Inflammatory macrophage treated with lipopolysaccharide for 1 hour (primary cell): Measurements from ENCODE around the gene SCAMP5.
A peak's percentile ranks its signal among the peaks of the same experiment; 100 is the strongest.

ENCODE experiments used
- DNase-seq, 2 donors: peaks; one replicate each; pipeline ENCODE4 v3.0.0-alpha.2; 2020 to 2022

The SCAMP5 gene

DNA sequence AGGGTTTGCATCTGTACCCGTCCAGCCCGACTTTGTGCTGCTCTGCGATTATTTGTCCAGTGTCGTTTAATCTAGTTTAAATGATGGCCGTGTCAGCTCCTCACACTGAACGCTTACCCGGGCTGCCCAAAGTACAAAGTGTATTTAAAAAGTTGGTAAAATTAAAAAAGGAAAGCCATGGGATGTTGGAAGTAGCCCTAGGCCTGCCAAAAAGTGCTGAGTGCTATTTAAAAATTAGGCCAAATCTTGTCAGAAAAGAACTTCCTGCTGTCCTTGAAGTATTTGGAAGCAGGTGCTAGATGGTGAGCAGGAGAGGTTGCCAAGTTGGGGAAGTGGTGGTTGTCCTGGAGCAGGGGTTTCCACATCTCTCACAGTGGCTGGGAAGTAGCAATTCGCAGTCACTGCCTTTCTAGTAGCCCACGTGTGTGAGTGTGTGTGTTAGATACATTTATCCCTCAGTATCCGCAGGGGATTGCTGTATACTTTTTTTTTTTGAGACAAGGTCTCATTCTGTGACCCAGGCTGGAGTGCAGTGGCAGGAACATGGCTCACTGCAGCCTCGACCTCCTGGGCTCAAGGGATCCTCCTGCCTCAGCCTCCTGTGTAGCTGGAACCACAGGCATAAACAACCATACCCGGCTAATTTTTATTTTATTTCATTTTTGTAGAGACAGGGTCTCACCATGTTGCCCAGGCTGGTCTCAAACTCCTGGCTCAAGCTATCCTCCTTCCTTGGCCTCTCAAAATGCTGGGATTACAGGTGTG lies 28.7 kb downstream of the SCAMP5 start:
- peak; percentile 59 to 76 for DNase-seq

DNA sequence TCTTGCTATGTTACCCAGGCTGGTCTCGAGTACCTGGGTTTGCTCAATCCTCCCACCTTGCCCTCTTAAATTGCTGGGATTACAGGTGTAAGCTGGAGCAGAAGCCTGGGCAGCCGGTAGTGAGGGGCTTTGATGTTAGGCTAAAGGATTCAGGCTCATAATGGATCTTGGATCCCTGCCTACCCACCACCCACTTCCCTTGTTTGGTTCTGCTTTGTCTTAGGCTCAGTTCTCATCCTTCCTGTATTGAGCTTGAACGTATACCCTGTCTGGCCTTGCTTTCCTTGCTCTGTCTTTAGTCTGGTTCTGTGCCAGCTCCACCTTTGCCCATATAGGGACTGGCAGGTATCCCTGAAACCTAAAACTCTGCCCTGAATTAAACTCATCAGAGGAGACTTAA lies 29.7 kb downstream of the SCAMP5 start:
- peak; percentile 41 to 48 for DNase-seq

DNA sequence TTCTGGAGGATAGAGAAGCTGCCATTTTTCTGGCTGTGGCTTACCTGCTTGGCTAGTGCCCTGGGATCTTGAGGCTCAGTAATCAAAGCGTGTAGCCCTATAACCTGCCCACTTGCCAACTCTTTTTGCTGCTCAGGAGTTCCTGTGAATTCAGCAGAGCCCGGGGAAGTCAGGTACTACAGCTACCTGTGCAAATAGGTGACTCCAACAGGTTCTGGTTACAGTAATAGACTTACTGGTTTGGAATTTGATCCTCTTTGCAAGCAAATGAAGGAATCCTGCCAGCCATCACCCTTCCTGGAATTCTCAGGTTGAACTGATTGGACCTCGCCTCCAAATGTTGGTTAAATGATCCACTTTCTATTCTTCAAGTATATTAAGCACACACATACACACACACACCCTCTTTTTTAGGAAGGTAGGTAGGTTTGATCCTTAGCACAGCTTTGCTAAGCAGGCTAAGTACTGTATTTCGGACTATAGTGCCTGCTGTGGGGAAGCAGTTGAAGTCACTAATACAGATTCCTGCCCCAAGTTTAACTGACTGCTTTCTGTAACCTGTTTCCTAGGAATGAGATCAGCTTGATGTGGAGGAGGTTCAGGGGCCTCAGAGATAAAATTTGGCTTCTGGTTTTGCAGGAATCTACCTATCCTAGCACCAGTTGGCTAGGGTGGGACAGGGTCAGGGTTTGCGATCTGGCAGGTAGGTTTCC lies 30.3 kb downstream of the SCAMP5 start:
- no peak for DNase-seq

DNA sequence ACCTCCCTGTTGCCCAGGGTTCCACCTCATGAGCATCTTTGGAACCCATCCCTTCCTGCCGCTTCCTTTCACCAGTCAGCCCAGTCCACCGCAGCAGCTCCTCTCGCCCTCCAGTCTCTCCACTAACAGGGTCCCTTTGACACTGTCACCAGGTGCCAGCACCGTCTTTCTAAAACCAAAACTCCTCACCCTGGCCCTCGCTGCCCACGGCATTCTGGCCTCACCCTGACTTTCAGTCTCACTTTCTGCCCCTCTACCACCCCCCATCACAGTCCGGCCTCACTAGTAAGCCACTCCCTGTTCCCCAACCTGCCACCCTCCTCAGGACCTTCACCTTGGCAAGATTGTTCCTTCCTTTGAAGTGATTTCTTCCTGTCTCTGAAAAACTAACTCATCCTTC lies 32.2 kb downstream of the SCAMP5 start:
- DNase-seq = no peak

DNA sequence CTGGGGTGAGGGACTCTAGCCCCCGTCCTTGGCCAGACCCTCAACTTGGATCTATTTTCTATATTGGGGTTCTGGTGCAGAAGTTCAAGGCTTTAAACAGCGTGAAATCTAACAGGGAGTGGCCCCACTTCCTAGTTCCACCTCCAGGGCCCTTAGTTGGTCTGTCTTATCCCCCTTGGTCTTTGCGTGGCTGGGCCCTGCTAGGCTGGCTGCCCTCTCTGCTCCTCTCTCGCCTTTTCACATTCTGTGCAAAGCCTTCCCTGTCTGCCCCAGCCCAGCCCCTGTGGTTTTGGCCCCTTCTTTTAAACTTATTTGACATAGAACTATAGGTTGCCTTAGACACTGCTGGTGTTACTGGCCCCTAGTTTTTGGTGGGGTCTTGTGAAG lies 33.6 kb downstream of the SCAMP5 start:
- DNase-seq = no peak

DNA sequence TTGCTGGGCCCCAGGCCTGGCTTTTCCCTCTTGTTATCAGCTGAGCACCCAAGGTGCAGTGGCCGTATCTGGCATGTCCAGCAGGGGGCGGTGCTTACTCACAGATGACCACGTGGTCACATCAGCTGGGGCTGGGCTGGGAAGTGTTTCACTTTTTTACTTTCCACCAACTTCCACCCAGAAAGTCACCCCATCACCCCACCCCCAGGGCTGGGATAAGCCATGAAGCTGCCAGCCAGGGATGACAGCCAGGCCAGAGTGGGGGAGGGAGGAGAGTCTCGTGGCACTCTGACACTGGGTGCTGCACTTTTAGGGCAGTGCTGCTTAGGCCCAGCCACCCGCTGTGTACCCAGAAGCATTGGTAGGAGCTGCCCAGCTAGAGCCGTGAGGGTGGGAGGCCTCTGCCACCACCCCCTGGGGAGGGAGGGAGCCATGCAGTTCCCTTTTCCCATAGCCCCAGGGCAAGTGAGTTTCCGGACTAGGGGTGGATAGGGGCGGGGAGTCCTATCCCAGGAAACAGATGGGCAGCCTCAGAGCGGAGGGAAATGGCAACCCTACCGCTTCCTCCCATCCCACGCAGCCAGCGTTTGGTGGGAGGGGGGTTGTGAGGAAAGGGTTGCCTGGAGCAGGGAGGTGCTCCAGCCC lies 34.1 kb downstream of the SCAMP5 start:
- peak; percentile 92 to 97 for DNase-seq

DNA sequence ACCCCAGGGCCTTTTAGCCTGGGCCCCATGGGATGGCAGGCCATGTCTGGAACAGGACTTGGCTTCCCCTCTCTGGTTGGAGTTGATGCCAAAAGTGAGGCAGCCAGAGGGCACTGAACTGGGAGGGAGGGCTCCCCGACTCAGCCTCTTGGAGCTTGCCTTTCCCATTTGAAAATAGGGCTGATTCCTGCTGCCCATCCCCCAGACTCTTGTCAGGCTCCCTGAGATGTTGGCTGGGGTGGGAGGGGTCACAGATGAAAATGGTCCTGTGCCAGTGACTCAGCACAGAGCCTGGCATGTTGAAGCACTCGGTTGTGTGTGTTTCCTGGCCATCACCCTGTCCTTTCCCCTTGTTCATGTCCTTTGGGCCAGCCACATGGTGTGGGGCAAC lies 34.7 kb downstream of the SCAMP5 start:
- DNase-seq = peak in 1 of 2 donors; percentile 54

DNA sequence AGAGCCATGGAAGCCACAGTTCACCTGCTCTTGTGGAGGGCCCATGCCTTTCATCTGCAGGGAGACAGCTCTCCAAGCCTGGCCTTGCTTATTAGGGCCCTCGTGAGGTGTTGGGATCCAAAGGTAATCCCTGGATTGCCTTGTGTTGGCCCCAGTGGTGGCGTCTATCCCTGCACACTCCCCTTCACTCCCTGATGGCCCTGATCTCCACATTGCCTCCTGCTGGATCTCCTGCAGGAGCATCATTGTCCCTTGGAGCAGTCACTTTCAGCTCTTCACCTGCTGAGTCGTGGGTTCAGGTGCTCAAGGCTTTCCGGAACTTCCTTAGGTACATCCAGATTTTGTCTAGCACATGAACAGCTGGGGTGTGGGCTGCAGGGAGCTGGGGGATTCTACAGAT lies 35.1 kb downstream of the SCAMP5 start:
- DNase-seq = no peak

DNA sequence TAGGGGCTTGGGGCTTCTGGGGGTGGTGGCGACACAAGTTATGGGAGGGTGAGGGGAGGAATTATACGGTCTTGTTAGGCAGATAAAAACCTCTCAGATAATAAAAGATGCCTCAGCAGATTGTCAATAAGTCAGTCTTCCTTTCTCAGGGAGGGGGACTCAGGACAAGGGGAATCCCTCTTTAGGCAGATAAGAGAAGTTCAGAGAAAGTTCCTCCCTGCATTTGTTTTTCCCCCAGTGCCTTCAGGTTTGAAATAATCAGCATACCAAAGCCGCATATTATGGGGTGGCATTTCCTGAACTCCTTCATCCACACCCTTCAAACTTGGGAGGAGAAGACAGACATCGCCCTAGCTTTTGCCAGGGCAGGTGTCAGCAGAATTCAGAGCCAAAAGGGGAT lies 36.5 kb downstream of the SCAMP5 start:
- DNase-seq = peak; percentile 32 to 41

DNA sequence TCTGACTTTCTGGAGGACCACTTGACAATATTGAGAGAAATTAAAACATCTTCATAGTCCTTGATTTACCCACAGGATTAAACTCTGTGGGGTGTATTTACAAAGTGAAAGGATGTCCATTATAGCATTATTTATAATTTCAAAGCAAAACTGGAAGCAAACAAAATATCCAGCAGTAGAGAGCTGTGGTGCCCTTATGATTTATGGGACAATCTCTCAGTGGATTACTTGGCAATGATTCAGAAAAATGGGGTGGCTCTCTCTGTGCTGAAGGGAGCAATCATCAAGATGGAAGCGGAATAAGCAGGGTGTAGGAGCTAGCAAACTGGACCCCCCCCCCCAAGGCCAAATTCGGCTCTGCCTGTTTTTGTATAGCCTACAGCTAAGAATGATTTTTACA lies 37.0 kb downstream of the SCAMP5 start:
- no peak for DNase-seq

DNA sequence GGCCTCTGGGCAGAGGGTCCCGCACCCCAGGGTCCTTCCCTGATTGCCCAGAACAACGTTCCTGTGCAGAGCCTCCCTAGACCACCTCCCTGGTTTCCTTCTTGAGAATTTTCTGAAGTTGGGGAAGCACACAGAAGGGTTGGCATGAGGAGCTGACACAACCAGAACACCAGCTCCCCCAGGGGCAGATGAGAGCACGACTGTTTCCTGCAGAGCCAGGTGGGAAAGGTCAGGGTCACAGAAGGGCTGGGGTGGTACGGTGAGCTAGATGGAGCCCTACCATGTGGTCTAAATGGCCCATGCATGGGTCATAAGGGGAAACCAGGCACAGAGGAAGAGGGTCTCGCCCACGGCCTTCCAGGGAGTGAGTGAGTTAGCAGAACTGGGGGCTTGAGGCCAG lies 38.4 kb downstream of the SCAMP5 start:
- DNase-seq = no peak

DNA sequence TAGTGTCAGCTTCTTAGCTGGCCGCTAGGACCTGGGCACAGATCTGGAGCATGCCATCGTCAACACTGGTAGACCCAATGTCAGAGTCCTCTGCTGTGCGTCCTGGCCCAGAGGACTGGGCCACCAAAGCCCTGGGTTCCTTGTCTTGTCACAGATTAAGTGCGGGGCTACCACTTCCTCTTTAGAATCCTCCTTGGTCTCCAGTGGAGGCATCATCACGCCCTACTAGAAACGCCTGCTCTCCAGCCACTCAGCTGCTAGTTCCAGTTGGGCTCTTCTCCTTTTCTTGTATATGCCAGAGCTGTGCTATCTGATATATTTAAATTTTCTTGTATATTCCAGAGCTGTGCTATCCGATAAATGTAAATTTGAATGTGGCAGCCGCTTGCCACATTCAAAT lies 39.3 kb downstream of the SCAMP5 start:
- peak; percentile 64 to 69 for DNase-seq

DNA sequence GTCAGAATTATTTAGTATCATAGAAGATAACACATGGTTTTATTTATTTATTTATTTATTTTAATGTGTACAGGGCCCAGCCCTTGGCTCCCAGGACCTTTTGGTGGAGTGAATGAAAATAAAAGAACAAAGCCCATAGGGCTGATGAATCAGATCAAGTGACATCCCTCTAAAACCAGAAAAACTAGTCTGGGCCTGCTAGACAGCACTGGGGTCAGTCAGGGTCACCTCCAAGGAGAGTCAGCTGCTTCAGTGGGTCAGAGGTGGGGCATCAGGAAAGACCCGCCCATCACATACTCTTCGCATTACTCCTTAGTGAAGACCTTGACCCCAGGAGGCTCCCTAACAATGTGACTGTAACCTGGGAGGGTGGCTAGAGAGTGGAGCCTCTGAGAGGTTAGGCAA lies 40.9 kb downstream of the SCAMP5 start:
- DNase-seq = no peak

DNA sequence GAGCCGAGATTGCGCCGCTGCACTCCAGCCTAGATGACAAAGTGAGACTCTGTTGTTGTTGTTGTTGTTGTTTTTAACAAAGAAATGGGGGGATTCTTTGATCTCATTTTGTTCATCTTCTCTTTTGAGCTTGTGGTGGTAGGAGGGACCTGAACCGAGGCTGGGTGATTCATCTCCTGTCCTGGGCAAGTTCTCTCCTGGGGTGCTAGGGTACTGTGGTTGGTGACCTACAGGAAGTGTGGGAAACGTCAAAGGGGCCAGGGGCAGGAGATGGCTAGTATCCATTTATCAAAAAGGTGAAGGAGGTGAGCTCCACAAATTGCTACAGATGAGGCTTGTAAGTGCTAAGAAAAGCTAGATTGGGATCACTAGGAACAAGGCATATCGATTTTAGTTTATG lies 42.3 kb downstream of the SCAMP5 start:
- DNase-seq = no peak

DNA sequence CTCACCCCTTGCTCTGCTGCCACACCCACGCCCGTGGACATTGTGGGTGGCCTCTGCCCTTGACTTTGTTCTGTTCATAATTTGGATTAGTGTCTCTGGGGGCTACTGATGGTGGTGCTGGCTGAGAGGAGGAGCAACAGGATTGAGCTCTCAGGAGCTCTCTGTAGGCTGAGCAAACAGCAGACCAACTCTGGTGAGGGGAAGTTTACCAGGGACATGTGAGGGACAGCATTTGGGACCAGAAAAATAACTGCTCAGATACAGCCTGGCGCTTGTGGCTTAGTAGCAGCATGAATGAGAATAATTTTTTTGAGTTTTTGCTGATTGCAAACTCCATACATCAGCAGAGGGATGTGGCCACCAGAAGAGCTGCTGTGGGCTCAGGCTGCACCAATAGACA lies 42.9 kb downstream of the SCAMP5 start:
- DNase-seq = no peak

DNA sequence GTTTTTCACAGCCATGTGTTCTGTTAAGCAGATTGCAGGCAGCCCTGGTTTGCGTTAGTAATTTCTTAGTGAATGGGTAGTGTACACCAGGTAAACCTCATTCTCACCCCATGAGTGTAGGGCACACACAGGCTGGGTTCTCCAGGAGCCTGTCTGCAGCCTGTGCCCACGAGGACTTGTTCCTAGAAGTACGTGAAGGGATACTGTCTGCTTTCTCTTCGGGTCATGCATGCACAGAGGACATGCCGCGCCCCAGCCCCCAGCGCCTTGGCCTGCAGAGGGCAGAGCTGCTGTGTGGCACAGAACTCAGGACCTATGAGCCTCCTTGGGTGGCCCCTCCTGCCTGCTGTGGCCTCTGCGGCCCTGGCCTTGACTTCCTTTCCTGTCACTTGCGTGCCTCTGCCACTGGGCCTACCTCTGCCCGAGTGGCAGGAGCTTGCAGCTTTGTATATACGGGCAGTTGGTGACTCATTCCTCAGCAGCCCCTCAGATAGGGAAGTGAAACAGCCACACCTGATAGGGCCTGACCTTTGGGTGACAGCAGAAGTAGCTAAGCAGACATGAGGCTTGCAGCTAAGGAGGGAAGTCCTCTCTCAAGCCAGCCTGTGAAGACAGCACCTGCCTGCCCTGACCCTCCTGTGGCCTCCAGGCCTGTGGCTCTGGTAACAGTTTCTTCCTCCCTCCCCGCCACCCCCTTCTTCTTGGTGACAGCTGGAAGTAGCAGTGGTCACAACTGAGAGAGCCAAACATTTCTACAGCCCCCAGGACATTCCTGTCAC lies 47.6 kb downstream of the SCAMP5 start:
- DNase-seq = peak; percentile 79 to 90

DNA sequence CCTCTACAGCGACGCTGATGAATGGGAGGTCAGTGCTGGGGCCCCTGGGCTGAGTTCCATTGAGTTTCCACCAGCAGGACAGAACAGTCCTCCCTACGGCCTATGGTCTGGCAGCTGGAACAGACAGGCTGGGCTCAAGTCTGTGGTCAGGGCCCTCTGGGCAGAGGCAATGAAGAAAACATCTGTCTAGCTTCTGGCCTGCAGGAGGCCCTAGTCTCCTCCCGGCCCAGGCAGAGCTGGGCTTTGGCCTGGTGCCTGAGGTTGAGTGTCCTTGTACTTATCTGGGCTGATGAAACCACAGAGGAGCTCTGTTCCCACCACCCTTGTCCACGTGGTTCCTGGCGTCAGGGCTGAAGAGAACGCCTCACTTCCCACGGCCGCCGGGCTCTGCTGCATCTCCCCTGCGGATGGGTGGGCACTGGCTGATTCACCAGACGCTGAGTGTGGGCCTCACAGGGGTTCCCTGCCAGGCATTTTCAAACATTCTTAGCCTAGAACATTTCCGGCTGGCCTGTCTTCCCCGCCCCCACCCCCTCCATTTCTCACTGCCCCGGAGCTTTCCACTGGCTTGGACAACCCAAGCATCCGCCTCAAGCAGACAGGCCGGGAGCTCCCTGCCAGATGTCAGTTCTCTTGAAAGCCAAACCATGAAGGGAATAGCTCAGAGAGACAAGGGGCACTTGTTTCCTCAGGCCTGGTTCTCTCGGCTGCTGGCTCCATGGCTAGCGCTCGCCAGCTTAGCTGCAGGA lies 48.3 kb downstream of the SCAMP5 start:
- DNase-seq = peak; percentile 82 to 94

DNA sequence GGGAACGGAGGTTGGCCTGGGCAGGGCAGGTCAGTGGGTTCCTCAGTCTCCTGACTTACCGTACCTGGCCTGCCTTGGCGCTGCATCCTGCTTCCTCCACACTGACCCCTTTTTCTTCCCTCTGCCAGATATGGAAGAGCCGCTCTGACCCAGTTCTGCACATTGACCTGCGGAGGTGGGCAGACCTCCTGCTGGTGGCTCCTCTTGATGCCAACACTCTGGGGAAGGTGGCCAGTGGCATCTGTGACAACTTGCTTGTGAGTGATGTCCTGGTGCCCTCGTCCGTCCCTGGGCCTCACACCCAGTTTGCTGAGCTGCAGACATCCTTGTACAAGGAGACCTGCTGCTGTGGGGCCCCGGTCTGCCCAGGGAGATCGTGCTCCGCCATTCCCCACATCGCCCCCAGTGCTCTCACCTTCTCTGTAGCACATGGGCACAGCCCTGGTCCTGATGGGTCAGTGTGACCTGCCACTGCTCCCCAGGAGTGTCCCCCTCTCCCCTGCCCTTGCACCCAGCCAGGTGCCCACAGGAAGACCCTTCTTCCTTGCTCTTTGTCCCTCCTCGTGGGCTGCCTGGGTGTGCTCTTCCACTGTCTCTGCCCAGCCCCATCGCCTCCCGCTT lies 49.0 kb downstream of the SCAMP5 start:
- DNase-seq = no peak

DNA sequence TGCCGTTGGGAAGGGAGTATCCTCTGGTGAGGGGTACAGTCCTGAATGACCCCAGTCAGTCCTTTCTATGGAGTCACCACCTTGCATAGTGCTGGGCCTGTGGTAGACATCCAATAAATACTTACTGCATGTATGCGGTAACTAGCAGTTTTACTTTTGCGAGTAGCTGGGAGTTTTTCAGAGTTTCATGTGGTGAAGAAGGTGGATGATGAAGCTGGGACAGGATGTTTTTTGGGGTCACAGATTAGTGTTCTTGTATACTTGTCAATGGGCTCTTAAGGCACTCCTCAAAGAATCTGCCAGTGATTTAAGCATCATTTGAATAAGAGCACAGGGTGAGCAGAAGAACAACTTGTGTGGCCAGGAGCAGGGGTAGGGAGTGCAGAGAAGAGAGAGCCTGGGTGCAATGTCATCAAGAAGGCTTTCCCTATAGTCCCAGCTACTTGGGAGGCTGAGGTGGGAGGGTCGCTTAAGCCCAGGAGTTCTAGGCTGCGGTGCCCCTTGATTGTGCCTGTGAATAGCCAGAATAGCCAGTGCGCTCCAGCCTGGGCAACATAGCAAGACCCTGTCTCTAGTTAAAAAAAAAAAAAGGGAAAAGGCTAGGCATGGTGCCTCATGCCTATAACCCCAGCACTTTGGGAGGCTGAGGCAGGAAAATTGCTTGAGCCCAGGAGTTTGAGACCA lies 50.1 kb downstream of the SCAMP5 start:
- no peak for DNase-seq

DNA sequence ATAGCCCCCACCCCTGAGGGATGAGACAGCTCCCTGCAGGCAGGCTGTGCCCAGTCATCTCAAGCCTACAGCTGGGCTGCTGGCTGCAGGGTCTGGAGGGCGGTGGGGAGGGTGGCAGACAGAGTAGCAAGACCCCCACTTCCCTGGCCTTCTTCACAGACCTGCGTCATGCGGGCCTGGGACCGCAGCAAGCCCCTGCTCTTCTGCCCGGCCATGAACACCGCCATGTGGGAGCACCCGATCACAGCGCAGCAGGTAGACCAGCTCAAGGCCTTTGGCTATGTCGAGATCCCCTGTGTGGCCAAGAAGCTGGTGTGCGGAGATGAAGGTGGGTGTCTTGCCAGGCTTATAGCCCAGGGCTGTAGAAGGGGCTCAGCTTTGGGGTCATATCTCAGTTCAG lies 53.0 kb downstream of the SCAMP5 start:
- no peak for DNase-seq

DNA sequence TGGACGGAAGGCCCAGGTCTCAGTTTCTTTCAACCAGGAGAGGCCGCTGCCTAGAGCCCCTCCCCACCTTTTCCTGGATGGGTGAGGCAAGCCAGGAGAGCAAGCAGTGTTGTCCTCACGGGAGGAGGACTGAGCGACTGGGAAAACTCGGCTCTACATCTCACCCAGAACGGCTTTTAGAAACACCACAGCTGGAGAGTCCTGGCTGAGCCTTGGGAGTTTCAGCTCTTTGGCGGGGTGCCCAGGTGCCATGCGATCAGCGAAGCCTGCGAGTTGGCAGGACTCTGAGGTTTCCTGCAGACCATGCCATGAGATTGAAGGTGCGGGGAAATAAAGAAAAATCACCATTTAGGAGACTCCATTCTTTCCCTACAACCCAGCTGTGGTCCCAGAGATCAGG lies 54.0 kb downstream of the SCAMP5 start:
- DNase-seq = no peak

DNA sequence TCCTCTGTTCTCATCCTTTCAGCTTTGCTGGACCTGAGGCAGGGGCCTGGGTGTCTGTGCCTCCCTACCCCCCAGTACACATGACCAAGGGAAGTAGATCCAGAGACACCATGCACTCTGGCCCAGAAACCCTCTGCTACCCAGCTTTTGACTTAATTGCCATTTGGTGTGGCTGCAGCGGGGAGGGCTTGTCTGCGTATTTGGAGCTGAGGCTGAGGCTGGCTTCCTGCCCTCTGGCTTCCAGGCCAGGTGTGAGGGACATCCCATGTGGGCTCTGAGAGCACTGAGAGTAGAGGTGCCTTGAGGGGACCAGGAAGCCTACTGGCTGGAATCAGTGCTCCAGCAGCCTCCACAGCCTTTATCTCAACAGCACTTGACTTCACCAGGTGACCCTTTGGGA lies 54.9 kb downstream of the SCAMP5 start:
- DNase-seq = no peak
